Measurements from ENCODE around the gene DCAF4. TPM values are rescaled to one million over a fixed set of nuclear protein-coding genes. Genes with fewer than 3 reads are reported as not detected.

Gene DCAF4
- total RNA-seq, 1 donor from 2014 or later = 26.0 TPM

GRCh38 chr14:72880820-72881219 lies 45.4 kb upstream of the DCAF4 start:
- H3K4me3 Mint-ChIP-seq (ENCODE audit: unreplicated experiment) = no peak overlapping the region
- H3K4me1 Mint-ChIP-seq (ENCODE audit: low read depth) = no peaks in the 10 kb centered on the region
- H3K27ac Mint-ChIP-seq (ENCODE audit: unreplicated experiment) = no peak overlapping the region
- H3K27me3 Mint-ChIP-seq (ENCODE audit: low read depth) = no peaks in the 10 kb centered on the region
- TF ChIP-seq CTCF (IDR thresholded peaks at IDR 0.05) = no peak
- H3K9me3 Mint-ChIP-seq (ENCODE audit: low read depth) = no peaks in the 10 kb centered on the region
- no peaks in the 10 kb centered on the region for H3K36me3 Mint-ChIP-seq (ENCODE audit: low read depth)
- no peak for DNase-seq (ENCODE audit: low spot score)

GRCh38 chr14:72881543-72881942 lies 44.7 kb upstream of the DCAF4 start:
- no peak overlapping the region for H3K4me3 Mint-ChIP-seq (ENCODE audit: unreplicated experiment)

GRCh38 chr14:72882047-72882446 lies 44.2 kb upstream of the DCAF4 start:
- Mint-ChIP-seq H3K36me3 (ENCODE audit: low read depth) (no peaks in the 10 kb centered on the region), H3K9me3 (ENCODE audit: low read depth) (no peaks in the 10 kb centered on the region), H3K27me3 (ENCODE audit: low read depth) (no peaks in the 10 kb centered on the region), H3K4me3 (ENCODE audit: unreplicated experiment) (no peak overlapping the region), H3K27ac (ENCODE audit: unreplicated experiment) (no peak overlapping the region), H3K4me1 (ENCODE audit: low read depth) (no peaks in the 10 kb centered on the region)
- DNase-seq (ENCODE audit: low spot score) = no peak
- no peak for TF ChIP-seq CTCF (IDR thresholded peaks at IDR 0.05)

More at GRCh38 chr14:72881543-72881942, 44.7 kb upstream of the DCAF4 start:
- Mint-ChIP-seq H3K27me3 (ENCODE audit: low read depth) (no peaks in the 10 kb centered on the region), H3K9me3 (ENCODE audit: low read depth) (no peaks in the 10 kb centered on the region), H3K27ac (ENCODE audit: unreplicated experiment) (no peak overlapping the region), H3K36me3 (ENCODE audit: low read depth) (no peaks in the 10 kb centered on the region), H3K4me1 (ENCODE audit: low read depth) (no peaks in the 10 kb centered on the region)
- no peak for DNase-seq (ENCODE audit: low spot score)
- no peak for TF ChIP-seq CTCF (IDR thresholded peaks at IDR 0.05)

- no peak for DNase-seq (ENCODE audit: low spot score)
- no peaks in the 10 kb centered on the region for H3K4me1 Mint-ChIP-seq (ENCODE audit: low read depth)
- no peaks in the 10 kb centered on the region for H3K9me3 Mint-ChIP-seq (ENCODE audit: low read depth)
- H3K27me3 Mint-ChIP-seq (ENCODE audit: low read depth) = no peaks in the 10 kb centered on the region
- no peak overlapping the region for H3K27ac Mint-ChIP-seq (ENCODE audit: unreplicated experiment)
- no peak for TF ChIP-seq CTCF (IDR thresholded peaks at IDR 0.05)
- peaks cover under 1% of the 10 kb centered on the region for H3K36me3 Mint-ChIP-seq (ENCODE audit: low read depth)
- no peak overlapping the region for H3K4me3 Mint-ChIP-seq (ENCODE audit: unreplicated experiment)
These were observed 43.8 kb upstream of the DCAF4 start for GRCh38 chr14:72882463-72882862.

- H3K36me3 Mint-ChIP-seq (ENCODE audit: low read depth) = peaks cover 1% of the 10 kb centered on the region
- H3K27ac Mint-ChIP-seq (ENCODE audit: unreplicated experiment) = no peak overlapping the region
- H3K9me3 Mint-ChIP-seq (ENCODE audit: low read depth) = no peaks in the 10 kb centered on the region
- DNase-seq (ENCODE audit: low spot score) = no peak
- H3K27me3 Mint-ChIP-seq (ENCODE audit: low read depth) = no peaks in the 10 kb centered on the region
- no peak overlapping the region for H3K4me3 Mint-ChIP-seq (ENCODE audit: unreplicated experiment)
- TF ChIP-seq CTCF (IDR thresholded peaks at IDR 0.05) = no peak
- no peaks in the 10 kb centered on the region for H3K4me1 Mint-ChIP-seq (ENCODE audit: low read depth)
These were observed 43.2 kb upstream of the DCAF4 start for GRCh38 chr14:72883109-72883508.
